Heart left ventricle (tissue), 13 donors: ENCODE results near the gene CCNA1.

ENCODE experiments used
- POLR2A ChIP-seq, 2 donors: fragments of 450-650 bp; IDR thresholded peaks; one replicate each; pipeline ENCODE4 v1.6.1; 2017; ENCODE audit warnings: antibody characterized with exemption in 2 of 2, mild to moderate bottlenecking in 2 of 2, moderate library complexity in 2 of 2
- TF ChIP-seq, protein P1 (sequence below), 12 donors: fragments of 200-600 bp; sonication (generic) in 4 of 12; IDR thresholded peaks; one replicate each; pipeline versions ENCODE4 v1.5.0 to v1.8.0; 2018 to 2022; ENCODE audit warnings: antibody characterized with exemption in 12 of 12, mild to moderate bottlenecking in 5 of 12
- donor health status: ischemic (EF 13 %, LVEDD 7.1; RV severe dilation, severe dysfunction).
- donor health status: DM: no; HTN: yes; CAD: no.
- donor health status: DM: no; HTN: no; CAD: no.
- donor health status: ischemic (EF 25% LVEDD 6.9; RV normal size, moderate dysfunction).
- donor health status: ischemic (EF 25% LVEDD 5.7; RV mildly dilated, moderate dysfunction).
- donor health status: ischemic (EF 35%, LVEDD 5.7; RV mildly dilated, moderate dysfunction).
- donor health status: nonischemic (EF 11% LVEDD 7.7; RV severe dilation, severe dysfunction).
- donor health status: DM: yes; HTN: yes; CAD: no.
- donor health status: PGD.
- donor health status: ischemic (EF 29% LVEDD 5.4; RV normal size, mild dysfunction).
- donor health status: nonischemic (EF 23%, LVEDD 6.1; RV moderate dilation, normal function).

DNA sequence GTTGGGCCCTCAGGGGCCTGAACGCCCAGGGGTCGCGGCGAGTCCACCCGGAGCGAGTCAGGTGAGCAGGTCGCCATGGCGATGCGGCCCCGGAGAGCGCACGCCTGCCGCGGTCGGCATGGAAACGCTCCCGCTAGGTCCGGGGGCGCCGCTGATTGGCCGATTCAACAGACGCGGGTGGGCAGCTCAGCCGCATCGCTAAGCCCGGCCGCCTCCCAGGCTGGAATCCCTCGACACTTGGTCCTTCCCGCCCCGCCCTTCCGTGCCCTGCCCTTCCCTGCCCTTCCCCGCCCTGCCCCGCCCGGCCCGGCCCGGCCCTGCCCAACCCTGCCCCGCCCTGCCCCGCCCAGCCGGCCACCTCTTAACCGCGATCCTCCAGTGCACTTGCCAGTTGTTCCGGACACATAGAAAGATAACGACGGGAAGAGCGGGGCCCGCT, at the start of gene CCNA1:
- TF ChIP-seq, protein P1, sequence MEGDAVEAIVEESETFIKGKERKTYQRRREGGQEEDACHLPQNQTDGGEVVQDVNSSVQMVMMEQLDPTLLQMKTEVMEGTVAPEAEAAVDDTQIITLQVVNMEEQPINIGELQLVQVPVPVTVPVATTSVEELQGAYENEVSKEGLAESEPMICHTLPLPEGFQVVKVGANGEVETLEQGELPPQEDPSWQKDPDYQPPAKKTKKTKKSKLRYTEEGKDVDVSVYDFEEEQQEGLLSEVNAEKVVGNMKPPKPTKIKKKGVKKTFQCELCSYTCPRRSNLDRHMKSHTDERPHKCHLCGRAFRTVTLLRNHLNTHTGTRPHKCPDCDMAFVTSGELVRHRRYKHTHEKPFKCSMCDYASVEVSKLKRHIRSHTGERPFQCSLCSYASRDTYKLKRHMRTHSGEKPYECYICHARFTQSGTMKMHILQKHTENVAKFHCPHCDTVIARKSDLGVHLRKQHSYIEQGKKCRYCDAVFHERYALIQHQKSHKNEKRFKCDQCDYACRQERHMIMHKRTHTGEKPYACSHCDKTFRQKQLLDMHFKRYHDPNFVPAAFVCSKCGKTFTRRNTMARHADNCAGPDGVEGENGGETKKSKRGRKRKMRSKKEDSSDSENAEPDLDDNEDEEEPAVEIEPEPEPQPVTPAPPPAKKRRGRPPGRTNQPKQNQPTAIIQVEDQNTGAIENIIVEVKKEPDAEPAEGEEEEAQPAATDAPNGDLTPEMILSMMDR (IDR thresholded peaks at IDR 0.05) = no peak
- TF ChIP-seq POLR2A (IDR thresholded peaks at IDR 0.05) = no peak
